Activated CD8-positive, alpha-beta memory T cell treated with anti-CD3 and anti-CD28 coated beads for 4 hours (primary cell): ENCODE measurements around the gene ABHD16B.
A peak's percentile ranks its signal among the peaks of the same experiment; 100 is the strongest.
"Not testable (repeated sequence)": the region's sequence is repeated elsewhere in the genome, so short reads cannot be mapped to it uniquely, and the experiment has no call there.

Experiments used
- DNase-seq, 2 donors: peaks; one replicate each; pipeline ENCODE4 v3.0.0-alpha.2; 2020; ENCODE audit warnings: low read depth in 2 of 2

The ABHD16B gene

GRCh38 chr20:63854766-63855362 lies 6.4 kb upstream of the ABHD16B start:
- DNase-seq = no peak

- no peak for DNase-seq
Observed at GRCh38 chr20:63855363-63856097, 5.8 kb upstream of the ABHD16B start.

- DNase-seq = no peak
Observed at GRCh38 chr20:63856098-63856511, 5.2 kb upstream of the ABHD16B start.

- DNase-seq = no peak
Observed at GRCh38 chr20:63857764-63858392, 3.4 kb upstream of the ABHD16B start.

GRCh38 chr20:63858393-63859165 lies 2.7 kb upstream of the ABHD16B start:
- DNase-seq = no peak

- no peak for DNase-seq
Observed at GRCh38 chr20:63859166-63859699, 2.1 kb upstream of the ABHD16B start.

GRCh38 chr20:63860325-63861051 lies 810 bp upstream of the ABHD16B start:
- DNase-seq = no peak

- DNase-seq = no peak
Observed at GRCh38 chr20:63861981-63862901, 943 bp downstream of the ABHD16B start.

- DNase-seq = no peak
Observed at GRCh38 chr20:63863021-63863797, 1.9 kb downstream of the ABHD16B start.

- peak; percentile 54 to 65 for DNase-seq
Observed at GRCh38 chr20:63863798-63864544, 2.7 kb downstream of the ABHD16B start.

- DNase-seq = no peak
Observed at GRCh38 chr20:63864545-63864977, 3.3 kb downstream of the ABHD16B start.

- DNase-seq = peak; percentile 95 to 97
Observed at GRCh38 chr20:63864978-63865640, 3.8 kb downstream of the ABHD16B start, which contains the start of gene TPD52L2. TPD52L2 (plus strand) TSS chr20:63865270; CDS start chr20:63865366, 96 bp downstream.

GRCh38 chr20:63867042-63867441 lies 5.7 kb downstream of the ABHD16B start:
- not testable (repeated sequence) for DNase-seq

- no peak for DNase-seq
Observed at GRCh38 chr20:63868264-63868663, 7.0 kb downstream of the ABHD16B start.

- no peak for DNase-seq
Observed at GRCh38 chr20:63873477-63873971, 12.2 kb downstream of the ABHD16B start.

GRCh38 chr20:63874241-63874640 lies 12.9 kb downstream of the ABHD16B start:
- not testable (repeated sequence) for DNase-seq

GRCh38 chr20:63876489-63877036 lies 15.3 kb downstream of the ABHD16B start:
- DNase-seq = no peak
